Measurements from ENCODE around the gene SLC6A5.

Gene SLC6A5

GRCh38 chr11:20621679-20622078, 22.3 kb downstream of the SLC6A5 start:
- no peak for TF ChIP-seq CTCF (IDR thresholded peaks at IDR 0.05)
- no peak for DNase-seq (ENCODE audit: low spot score)
- no peak overlapping the region for H3K4me3 ChIP-seq
- no peak overlapping the region for H3K27ac ChIP-seq

- TF ChIP-seq CTCF (IDR thresholded peaks at IDR 0.05), result no peak
- no peak for DNase-seq (ENCODE audit: low spot score)
- no peak overlapping the region for H3K27ac ChIP-seq
- no peak overlapping the region for H3K4me3 ChIP-seq
Measured at GRCh38 chr11:20623252-20623651, 23.8 kb downstream of the SLC6A5 start.

GRCh38 chr11:20626279-20626678, 26.9 kb downstream of the SLC6A5 start:
- no peak overlapping the region for H3K4me3 ChIP-seq
- H3K27ac ChIP-seq, result no peak overlapping the region
- DNase-seq (ENCODE audit: low spot score), result no peak
- no peak for TF ChIP-seq CTCF (IDR thresholded peaks at IDR 0.05)

GRCh38 chr11:20627026-20627425, 27.6 kb downstream of the SLC6A5 start:
- no peak for DNase-seq (ENCODE audit: low spot score)
- H3K4me3 ChIP-seq, result no peak overlapping the region
- no peak for TF ChIP-seq CTCF (IDR thresholded peaks at IDR 0.05)
- H3K27ac ChIP-seq, result no peak overlapping the region

- no peak for DNase-seq (ENCODE audit: low spot score)
- TF ChIP-seq CTCF (IDR thresholded peaks at IDR 0.05), result no peak
- Histone ChIP-seq H3K4me3 (no peak overlapping the region), H3K27ac (no peak overlapping the region)
Measured at GRCh38 chr11:20627701-20628100, 28.3 kb downstream of the SLC6A5 start.

GRCh38 chr11:20631519-20632168, 32.2 kb downstream of the SLC6A5 start:
- no peak for DNase-seq (ENCODE audit: low spot score)
- no peak overlapping the region for H3K27ac ChIP-seq
- no peak for TF ChIP-seq CTCF (IDR thresholded peaks at IDR 0.05)
- H3K4me3 ChIP-seq, result no peak overlapping the region

- no peak overlapping the region for H3K4me3 ChIP-seq
Measured at GRCh38 chr11:20632169-20632532, 32.7 kb downstream of the SLC6A5 start.

More at GRCh38 chr11:20632169-20632532, 32.7 kb downstream of the SLC6A5 start:
- DNase-seq (ENCODE audit: low spot score), result no peak
- TF ChIP-seq CTCF (IDR thresholded peaks at IDR 0.05), result no peak
- no peak overlapping the region for H3K27ac ChIP-seq

All from coronary artery (tissue), 2 donors.